ENCODE results near the gene HLCS.

HLCS gene

DNA sequence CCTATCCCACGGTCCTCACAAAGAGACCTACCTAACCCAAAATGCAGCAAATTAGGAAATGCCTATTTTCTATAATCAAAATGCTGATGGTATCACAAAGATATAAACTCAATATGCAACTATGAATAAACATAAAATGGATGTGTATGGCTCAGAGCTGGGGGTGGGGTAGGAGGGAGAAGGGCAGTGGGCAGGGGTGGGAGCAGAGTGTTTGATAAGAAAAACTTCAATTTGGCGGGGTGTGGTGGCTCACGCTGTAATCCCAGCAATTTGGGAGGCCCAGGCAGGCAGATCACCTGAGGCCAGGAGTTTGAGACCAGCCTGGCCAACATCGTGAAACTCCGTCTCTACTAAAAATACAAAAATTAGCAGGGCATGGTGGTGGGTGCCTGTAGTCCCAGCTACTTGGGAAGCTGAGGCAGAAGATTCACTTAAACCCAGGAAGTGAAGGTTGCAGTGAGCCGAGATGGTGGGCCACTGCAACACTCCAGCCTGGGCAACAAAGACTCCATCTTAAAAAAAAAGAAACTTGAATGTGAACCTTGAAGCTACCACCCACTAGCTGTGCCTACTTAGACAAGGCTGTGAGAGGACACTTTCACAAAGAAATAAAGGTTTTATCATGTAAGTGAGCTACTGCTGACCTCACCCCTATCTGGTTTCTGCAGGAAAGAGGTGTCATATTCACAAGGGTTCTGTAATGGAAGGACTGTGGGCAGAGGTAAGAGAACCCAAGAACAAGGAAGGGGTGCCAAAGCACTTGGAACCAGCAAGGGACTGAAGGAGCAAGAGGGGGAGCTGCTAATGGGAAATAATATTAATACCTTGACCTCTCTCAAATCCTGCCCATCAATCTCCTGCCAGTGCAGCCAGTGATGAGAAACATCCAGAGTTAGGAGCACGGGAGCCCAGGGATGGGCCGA is 53.0 kb downstream of the HLCS start:
- H3K4me3 ChIP-seq (ENCODE audit: low read length in 2 of 2) = no peak overlapping the region
- no peak overlapping the region for H3K27ac ChIP-seq (ENCODE audit: low read length)
- no peaks in the 10 kb centered on the region for H3K36me3 ChIP-seq (ENCODE audit: control insufficient read depth in 2 of 2, insufficient read depth in 2 of 2, low read length in 2 of 2)
- H3K27me3 ChIP-seq (ENCODE audit: control insufficient read depth in 1 of 2, insufficient read depth in 2 of 2, low read length in 2 of 2) = no peaks in the 10 kb centered on the region
- no peaks in the 10 kb centered on the region for H3K4me1 ChIP-seq (ENCODE audit: control insufficient read depth, insufficient read depth, low read length)
- no peak overlapping the region for H3K9ac ChIP-seq (ENCODE audit: low read length in 2 of 2)
- H3K9me3 ChIP-seq (ENCODE audit: control insufficient read depth in 2 of 2, low read length in 2 of 2) = no peaks in the 10 kb centered on the region

DNA sequence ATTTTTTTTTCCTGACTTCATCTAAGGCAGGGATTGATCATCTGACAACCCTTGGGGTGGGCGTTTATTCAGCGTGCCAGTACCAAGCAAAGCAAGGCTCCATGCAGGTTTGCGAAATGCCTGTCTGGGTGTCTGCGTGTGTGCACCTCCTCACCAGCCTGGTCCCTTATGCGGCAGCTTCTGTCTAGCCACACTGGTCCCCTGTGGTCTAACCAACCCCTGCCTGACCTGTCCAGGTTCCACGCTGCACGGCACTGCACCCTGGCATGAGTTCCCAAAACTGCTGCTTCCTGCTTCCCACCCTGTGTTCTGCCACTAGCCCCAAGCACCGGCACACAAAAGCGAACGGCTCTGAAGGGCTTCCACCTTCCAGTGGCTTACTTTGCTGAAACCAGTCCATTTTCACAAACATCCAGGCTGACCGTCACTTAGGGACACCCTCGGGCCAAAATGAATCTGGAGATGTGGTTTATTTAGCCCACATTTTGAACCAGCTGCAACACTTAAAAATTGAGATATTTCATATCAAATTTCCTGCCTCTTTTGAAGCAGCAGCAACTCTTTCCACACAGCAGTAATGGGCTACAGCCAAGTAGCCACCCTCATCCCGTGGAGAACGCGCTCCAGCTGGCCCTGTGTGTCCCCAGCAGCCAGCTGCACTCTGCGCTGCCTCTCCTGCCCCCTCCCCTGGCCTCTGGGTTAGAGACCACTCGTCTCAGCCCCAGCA is 55.7 kb downstream of the HLCS start:
- no peak overlapping the region for H3K9ac ChIP-seq (ENCODE audit: low read length in 2 of 2)
- H3K36me3 ChIP-seq (ENCODE audit: control insufficient read depth in 2 of 2, insufficient read depth in 2 of 2, low read length in 2 of 2) = no peaks in the 10 kb centered on the region
- H3K9me3 ChIP-seq (ENCODE audit: control insufficient read depth in 2 of 2, low read length in 2 of 2) = no peaks in the 10 kb centered on the region
- H3K4me3 ChIP-seq (ENCODE audit: low read length in 2 of 2) = no peak overlapping the region
- no peaks in the 10 kb centered on the region for H3K4me1 ChIP-seq (ENCODE audit: control insufficient read depth, insufficient read depth, low read length)
- no peaks in the 10 kb centered on the region for H3K27me3 ChIP-seq (ENCODE audit: control insufficient read depth in 1 of 2, insufficient read depth in 2 of 2, low read length in 2 of 2)
- no peak overlapping the region for H3K27ac ChIP-seq (ENCODE audit: low read length)

DNA sequence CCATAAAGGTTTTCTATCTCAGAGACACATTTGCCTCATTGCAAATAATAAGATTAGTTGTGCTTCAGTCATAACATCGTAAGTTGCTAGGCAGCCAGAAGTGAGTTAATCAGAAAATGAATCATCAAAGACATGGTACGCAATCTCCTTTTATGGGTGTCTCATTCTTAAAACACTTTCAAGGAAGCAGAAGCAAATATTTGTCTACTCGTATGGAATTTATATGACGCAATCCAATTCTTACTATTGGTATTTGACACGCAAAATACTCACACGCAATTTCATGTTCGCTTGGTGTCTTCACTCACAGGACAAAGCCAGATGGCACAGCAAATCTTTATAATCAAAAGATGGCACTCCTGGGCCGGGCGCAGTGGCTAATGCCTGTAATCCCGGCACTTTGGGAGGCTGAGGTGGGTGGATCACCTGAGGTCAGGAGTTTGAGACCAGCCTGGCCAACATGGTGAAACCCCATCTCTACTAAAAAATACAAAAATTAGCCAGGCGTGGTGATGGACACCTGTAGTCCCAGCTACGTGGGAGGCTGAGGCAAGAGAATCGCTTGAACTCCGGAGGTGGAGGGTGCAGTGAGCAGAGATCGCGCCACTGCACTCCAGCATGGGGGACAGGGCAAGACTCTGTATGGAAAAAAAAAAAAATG is 56.4 kb downstream of the HLCS start:
- Histone ChIP-seq H3K27me3 (ENCODE audit: control insufficient read depth in 1 of 2, insufficient read depth in 2 of 2, low read length in 2 of 2) (no peaks in the 10 kb centered on the region), H3K9ac (ENCODE audit: low read length in 2 of 2) (no peak overlapping the region), H3K4me3 (ENCODE audit: low read length in 2 of 2) (no peak overlapping the region), H3K9me3 (ENCODE audit: control insufficient read depth in 2 of 2, low read length in 2 of 2) (no peaks in the 10 kb centered on the region), H3K36me3 (ENCODE audit: control insufficient read depth in 2 of 2, insufficient read depth in 2 of 2, low read length in 2 of 2) (no peaks in the 10 kb centered on the region), H3K4me1 (ENCODE audit: control insufficient read depth, insufficient read depth, low read length) (no peaks in the 10 kb centered on the region), H3K27ac (ENCODE audit: low read length) (no peak overlapping the region)

DNA sequence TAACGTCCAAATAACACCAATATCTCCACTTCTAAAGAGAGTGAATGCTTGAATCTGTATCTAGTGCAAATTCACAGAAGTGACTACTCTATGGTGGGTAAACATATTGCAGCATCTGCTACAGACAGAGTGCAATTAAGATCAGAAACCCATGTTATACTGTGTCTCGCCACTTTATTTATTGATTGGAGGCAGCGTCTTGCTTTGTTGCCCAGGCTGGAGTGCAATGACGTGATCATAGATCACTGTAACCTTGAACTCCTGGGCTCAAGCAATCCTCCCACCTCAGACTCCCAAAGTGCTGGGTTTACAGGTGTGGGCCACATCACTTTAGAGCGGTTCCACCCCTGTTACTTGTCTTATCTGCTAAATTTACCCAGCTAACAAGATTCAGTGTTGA is 57.0 kb downstream of the HLCS start:
- no peak overlapping the region for H3K4me3 ChIP-seq (ENCODE audit: low read length in 2 of 2)

DNA sequence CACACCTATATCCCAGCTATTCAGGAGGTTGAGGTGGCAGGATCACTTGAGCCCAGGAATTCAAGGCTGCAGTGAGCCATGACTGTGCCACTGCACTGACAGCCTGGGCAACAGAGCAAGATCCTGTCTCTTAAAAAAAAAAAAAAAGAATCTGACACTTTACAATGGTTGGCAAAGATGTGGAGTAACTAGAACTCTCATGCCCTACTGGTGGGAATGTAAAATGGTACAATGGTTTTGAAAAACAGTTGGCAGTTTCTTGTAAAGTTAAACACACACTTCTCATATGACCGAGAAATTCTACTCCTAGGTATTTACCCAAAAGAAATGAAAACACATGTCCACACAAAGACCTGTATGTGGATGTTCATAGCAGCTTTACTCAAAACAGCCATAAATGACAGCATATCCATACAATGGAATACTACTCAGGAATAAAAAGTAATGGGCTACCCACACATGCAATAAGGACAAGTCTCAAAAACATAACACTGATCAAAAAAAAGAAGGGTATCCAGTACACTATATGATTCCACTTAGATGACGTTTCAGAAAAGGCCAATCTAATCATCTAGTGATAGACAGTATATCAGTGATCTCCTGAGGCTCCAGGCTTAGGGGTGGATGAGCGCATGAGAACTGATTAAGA is 58.1 kb downstream of the HLCS start:
- no peak overlapping the region for H3K27ac ChIP-seq (ENCODE audit: low read length)
- no peaks in the 10 kb centered on the region for H3K27me3 ChIP-seq (ENCODE audit: control insufficient read depth in 1 of 2, insufficient read depth in 2 of 2, low read length in 2 of 2)
- no peaks in the 10 kb centered on the region for H3K9me3 ChIP-seq (ENCODE audit: control insufficient read depth in 2 of 2, low read length in 2 of 2)
- no peaks in the 10 kb centered on the region for H3K4me1 ChIP-seq (ENCODE audit: control insufficient read depth, insufficient read depth, low read length)
- no peak overlapping the region for H3K9ac ChIP-seq (ENCODE audit: low read length in 2 of 2)
- H3K36me3 ChIP-seq (ENCODE audit: control insufficient read depth in 2 of 2, insufficient read depth in 2 of 2, low read length in 2 of 2) = no peaks in the 10 kb centered on the region
- H3K4me3 ChIP-seq (ENCODE audit: low read length in 2 of 2) = no peak overlapping the region

More for the DNA sequence above, 57.0 kb downstream of the HLCS start:
- Histone ChIP-seq H3K27ac (ENCODE audit: low read length) (no peak overlapping the region), H3K9ac (ENCODE audit: low read length in 2 of 2) (no peak overlapping the region), H3K9me3 (ENCODE audit: control insufficient read depth in 2 of 2, low read length in 2 of 2) (no peaks in the 10 kb centered on the region), H3K27me3 (ENCODE audit: control insufficient read depth in 1 of 2, insufficient read depth in 2 of 2, low read length in 2 of 2) (no peaks in the 10 kb centered on the region), H3K4me1 (ENCODE audit: control insufficient read depth, insufficient read depth, low read length) (no peaks in the 10 kb centered on the region), H3K36me3 (ENCODE audit: control insufficient read depth in 2 of 2, insufficient read depth in 2 of 2, low read length in 2 of 2) (no peaks in the 10 kb centered on the region)

DNA sequence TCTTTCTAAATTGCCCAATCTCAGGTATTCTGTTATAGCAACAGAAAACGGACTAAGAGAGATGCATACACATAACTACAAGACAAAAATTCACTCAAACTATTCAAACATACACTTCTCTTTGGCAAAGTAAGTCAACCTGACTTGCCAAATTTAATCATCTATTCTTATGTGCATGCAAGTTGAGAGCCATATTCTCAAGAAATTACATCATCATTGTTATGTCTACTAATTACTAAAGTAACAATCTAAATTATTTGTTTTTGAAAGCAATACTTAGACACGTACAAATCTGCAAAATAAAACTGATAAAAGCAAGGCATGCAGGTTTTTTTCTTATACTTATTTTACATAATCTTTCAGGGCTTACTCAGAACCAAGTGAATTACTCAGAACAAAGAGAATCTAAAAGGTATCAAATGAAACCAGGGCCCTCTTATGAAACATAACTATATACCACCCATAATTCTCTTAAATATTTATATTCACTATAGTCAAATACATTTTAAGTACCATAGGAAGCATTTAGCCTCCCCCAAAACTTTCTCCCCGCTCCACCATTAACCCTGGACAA is 62.3 kb downstream of the HLCS start:
- H3K9me3 ChIP-seq (ENCODE audit: control insufficient read depth in 2 of 2, low read length in 2 of 2) = no peaks in the 10 kb centered on the region
- no peaks in the 10 kb centered on the region for H3K27me3 ChIP-seq (ENCODE audit: control insufficient read depth in 1 of 2, insufficient read depth in 2 of 2, low read length in 2 of 2)
- no peak overlapping the region for H3K4me3 ChIP-seq (ENCODE audit: low read length in 2 of 2)
- H3K4me1 ChIP-seq (ENCODE audit: control insufficient read depth, insufficient read depth, low read length) = no peaks in the 10 kb centered on the region
- H3K27ac ChIP-seq (ENCODE audit: low read length) = no peak overlapping the region
- no peaks in the 10 kb centered on the region for H3K36me3 ChIP-seq (ENCODE audit: control insufficient read depth in 2 of 2, insufficient read depth in 2 of 2, low read length in 2 of 2)
- H3K9ac ChIP-seq (ENCODE audit: low read length in 2 of 2) = no peak overlapping the region

DNA sequence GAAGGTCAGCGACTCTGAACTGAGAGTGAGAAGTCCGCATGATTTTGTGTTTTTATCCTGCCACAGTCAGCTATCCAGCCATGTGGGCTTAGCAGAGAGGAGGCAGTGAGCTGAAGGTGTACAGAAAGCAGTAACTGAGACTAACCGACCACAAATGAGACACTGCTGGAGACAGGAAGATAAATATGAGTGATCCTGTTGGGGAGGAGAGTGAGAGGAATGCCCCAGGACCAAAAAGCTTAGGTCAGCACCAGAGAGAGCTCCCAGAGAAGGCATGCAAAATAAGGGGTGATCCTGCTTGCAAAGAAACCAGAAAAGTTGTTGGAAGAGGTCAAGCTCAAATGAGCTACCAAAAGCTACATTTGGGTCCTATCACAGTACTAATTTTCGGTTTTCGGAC is 63.7 kb downstream of the HLCS start:
- H3K4me1 ChIP-seq (ENCODE audit: control insufficient read depth, insufficient read depth, low read length) = no peaks in the 10 kb centered on the region
- no peaks in the 10 kb centered on the region for H3K27me3 ChIP-seq (ENCODE audit: control insufficient read depth in 1 of 2, insufficient read depth in 2 of 2, low read length in 2 of 2)
- H3K27ac ChIP-seq (ENCODE audit: low read length) = no peak overlapping the region
- H3K9me3 ChIP-seq (ENCODE audit: control insufficient read depth in 2 of 2, low read length in 2 of 2) = no peaks in the 10 kb centered on the region
- H3K9ac ChIP-seq (ENCODE audit: low read length in 2 of 2) = no peak overlapping the region
- no peaks in the 10 kb centered on the region for H3K36me3 ChIP-seq (ENCODE audit: control insufficient read depth in 2 of 2, insufficient read depth in 2 of 2, low read length in 2 of 2)
- H3K4me3 ChIP-seq (ENCODE audit: low read length in 2 of 2) = no peak overlapping the region

DNA sequence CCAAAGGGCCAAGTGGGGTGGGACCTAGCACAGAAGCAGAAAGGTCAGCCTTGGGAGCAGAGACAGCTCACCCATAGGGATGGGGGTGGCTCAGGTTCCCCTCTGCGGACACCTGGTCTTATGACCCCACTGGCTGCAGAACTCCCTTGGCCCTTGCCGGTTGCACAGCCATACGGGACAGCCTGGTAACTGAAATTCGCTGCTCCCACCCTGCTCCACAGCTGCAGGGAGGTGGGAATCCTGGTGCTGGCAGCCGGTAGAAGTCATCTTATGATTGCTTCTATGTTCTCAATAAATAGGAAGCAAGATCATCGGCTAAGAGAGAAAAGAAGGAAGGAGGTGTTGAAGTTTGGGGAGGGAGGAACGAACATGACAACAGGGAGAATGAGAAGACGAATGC is 64.1 kb downstream of the HLCS start:
- Histone ChIP-seq H3K4me3 (ENCODE audit: low read length in 2 of 2) (no peak overlapping the region), H3K9me3 (ENCODE audit: control insufficient read depth in 2 of 2, low read length in 2 of 2) (no peaks in the 10 kb centered on the region), H3K9ac (ENCODE audit: low read length in 2 of 2) (no peak overlapping the region), H3K27me3 (ENCODE audit: control insufficient read depth in 1 of 2, insufficient read depth in 2 of 2, low read length in 2 of 2) (no peaks in the 10 kb centered on the region), H3K4me1 (ENCODE audit: control insufficient read depth, insufficient read depth, low read length) (no peaks in the 10 kb centered on the region), H3K36me3 (ENCODE audit: control insufficient read depth in 2 of 2, insufficient read depth in 2 of 2, low read length in 2 of 2) (no peaks in the 10 kb centered on the region), H3K27ac (ENCODE audit: low read length) (no peak overlapping the region)

DNA sequence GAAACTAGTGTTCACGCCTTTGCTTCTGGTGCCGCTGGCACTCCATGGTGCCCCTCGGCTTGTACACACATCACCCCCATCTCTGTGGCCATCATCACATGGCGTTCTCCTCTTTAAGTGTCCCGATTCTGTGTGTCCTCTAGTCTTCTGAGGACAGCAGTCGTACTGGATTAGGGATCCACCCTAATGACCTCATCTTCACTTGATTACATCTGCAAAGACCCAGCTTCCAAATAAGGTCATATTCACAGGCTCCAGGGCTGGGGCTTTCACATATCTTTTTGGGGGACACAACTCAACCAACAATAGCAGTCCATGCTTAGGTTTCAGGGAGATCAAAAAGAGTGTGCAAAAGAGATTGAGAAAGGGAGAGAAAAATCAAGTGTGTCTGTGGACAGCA is 64.9 kb downstream of the HLCS start:
- Histone ChIP-seq H3K4me1 (ENCODE audit: control insufficient read depth, insufficient read depth, low read length) (no peaks in the 10 kb centered on the region), H3K9me3 (ENCODE audit: control insufficient read depth in 2 of 2, low read length in 2 of 2) (no peaks in the 10 kb centered on the region), H3K9ac (ENCODE audit: low read length in 2 of 2) (no peak overlapping the region), H3K4me3 (ENCODE audit: low read length in 2 of 2) (no peak overlapping the region), H3K36me3 (ENCODE audit: control insufficient read depth in 2 of 2, insufficient read depth in 2 of 2, low read length in 2 of 2) (no peaks in the 10 kb centered on the region), H3K27ac (ENCODE audit: low read length) (no peak overlapping the region), H3K27me3 (ENCODE audit: control insufficient read depth in 1 of 2, insufficient read depth in 2 of 2, low read length in 2 of 2) (no peaks in the 10 kb centered on the region)

DNA sequence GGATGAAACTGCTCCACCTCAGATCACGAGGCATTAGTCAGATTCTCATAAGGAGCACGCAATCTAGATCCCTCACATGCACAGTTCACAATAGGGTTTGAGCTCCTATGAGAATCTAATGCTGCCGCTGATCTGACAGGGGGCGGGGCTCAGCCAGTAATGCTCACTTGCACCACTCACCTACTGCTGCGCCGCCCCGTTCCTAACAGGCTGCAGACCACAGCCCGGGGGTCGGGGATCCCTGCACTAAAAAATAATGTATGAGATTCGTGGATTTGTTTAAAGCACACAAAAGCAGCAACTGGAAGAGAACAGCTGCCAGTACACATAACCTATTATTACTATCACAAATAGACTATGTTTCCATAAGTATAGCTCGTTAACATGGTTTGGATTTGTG is 72.9 kb downstream of the HLCS start:
- no peaks in the 10 kb centered on the region for H3K27me3 ChIP-seq (ENCODE audit: control insufficient read depth in 1 of 2, insufficient read depth in 2 of 2, low read length in 2 of 2)
- no peak overlapping the region for H3K27ac ChIP-seq (ENCODE audit: low read length)
- H3K9me3 ChIP-seq (ENCODE audit: control insufficient read depth in 2 of 2, low read length in 2 of 2) = no peaks in the 10 kb centered on the region
- H3K36me3 ChIP-seq (ENCODE audit: control insufficient read depth in 2 of 2, insufficient read depth in 2 of 2, low read length in 2 of 2) = peaks cover 5 to 8% of the 10 kb centered on the region in 2 donors
- no peak overlapping the region for H3K4me3 ChIP-seq (ENCODE audit: low read length in 2 of 2)
- no peaks in the 10 kb centered on the region for H3K4me1 ChIP-seq (ENCODE audit: control insufficient read depth, insufficient read depth, low read length)
- H3K9ac ChIP-seq (ENCODE audit: low read length in 2 of 2) = no peak overlapping the region
